ENCODE data around the gene ZNF25.
"Not testable (repeated sequence)": the region's sequence is repeated elsewhere in the genome, so short reads cannot be mapped to it uniquely, and the experiment has no call there.

Gene ZNF25

GRCh38 chr10:37947526-37947925 is 28.9 kb downstream of the ZNF25 start:
- no peak for DNase-seq (ENCODE audit: low read depth)

- DNase-seq (ENCODE audit: low read depth): no peak
These were observed 38.6 kb downstream of the ZNF25 start for GRCh38 chr10:37937864-37938263.

- DNase-seq (ENCODE audit: low read depth): no peak
These were observed 41.7 kb downstream of the ZNF25 start for GRCh38 chr10:37934791-37935190.

DNA sequence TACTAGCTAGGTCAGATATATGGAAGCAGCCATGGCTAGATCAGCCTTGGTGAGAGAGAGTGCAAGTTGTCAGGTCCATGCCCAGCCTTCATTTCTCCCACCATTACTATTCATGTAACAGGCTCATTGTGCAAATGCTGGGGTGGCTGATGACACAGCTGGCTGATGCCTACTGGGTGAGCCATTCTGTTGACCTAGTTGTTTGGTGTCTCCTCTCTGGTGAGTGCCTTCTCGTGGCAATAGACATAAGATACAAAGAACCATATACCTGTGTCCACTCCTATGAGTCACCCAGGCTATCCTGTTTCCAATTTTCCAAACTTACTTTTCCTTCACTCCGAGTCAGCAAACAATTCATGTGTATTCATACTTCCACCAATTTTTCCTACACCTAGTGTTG is 46.0 kb downstream of the ZNF25 start:
- no peak for DNase-seq (ENCODE audit: low read depth)

DNA sequence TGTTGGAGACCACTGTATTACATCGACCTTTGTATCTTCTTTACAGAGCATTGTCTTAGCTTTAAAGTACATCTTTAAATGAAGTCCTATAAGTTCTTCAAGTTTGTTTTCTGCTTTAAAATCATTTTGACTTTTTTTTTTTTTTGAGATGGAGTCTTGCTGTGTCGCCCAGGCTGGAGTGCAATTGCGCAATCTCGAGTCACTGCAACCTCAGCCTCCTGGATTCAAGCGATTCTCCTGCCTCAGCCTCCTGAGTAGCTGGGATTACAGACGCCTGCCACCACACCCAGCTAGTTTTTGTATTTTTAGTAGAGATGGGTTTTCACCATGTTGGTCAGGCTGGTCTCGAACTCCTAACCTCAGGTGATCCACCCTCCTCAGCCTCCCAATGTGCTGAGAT is 68.3 kb downstream of the ZNF25 start:
- not testable (repeated sequence) for DNase-seq (ENCODE audit: low read depth)

DNA sequence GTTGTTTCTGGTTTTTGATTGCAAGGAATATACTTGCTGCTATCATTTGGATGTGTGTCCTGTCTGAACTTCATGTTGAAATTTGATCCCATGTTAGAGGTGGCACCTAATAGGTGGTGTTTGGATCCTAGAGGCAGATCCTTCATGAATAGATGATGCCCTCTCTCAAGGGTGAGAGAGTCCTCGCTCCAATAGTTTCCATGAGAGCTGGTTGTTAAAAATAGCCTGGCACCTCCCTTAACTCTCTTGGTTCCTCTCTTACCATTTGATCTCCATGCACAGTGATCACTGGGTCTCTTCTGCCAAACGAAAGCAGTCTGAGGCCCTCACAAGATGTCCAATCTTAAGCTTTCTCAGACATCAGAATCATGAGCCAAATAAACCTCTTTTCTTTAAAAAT is 70.1 kb downstream of the ZNF25 start:
- DNase-seq (ENCODE audit: low read depth): no peak

Data from fibroblast of the conjunctiva (primary cell).